GM23338 (cell line): ENCODE measurements around the gene MYO1D. TPM values are rescaled to one million over a fixed set of nuclear protein-coding genes. Genes with fewer than 3 reads are reported as not detected.

Source experiments
- ATAC-seq: fragments of 200-7000 bp; cut with Tn5 transposase; 3 replicates; pipeline ENCODE4 v1.9.1; 2020
- DNase-seq: peaks from one replicate; pipeline ENCODE4 v3.0.0-alpha.2; 2015; ENCODE audit warnings: low spot score
- H2AFZ ChIP-seq: fragments of 200-600 bp; sonication (generic); 2 replicates; pipeline ENCODE4 v1.8.0; 2016; ENCODE audit warnings: antibody characterized with exemption, mild to moderate bottlenecking, moderate library complexity
- H3F3A ChIP-seq: fragments of 200-600 bp; sonication (generic); replicated peaks from 2 replicates; pipeline ENCODE4 v1.8.0; 2017; ENCODE audit warnings: antibody characterized with exemption, mixed run types, low read depth
- H3K27ac ChIP-seq: fragments of 200-600 bp; sonication (generic); 2 replicates; pipeline ENCODE4 v1.6.1; 2016; ENCODE audit warnings: low read depth
- H3K27me3 ChIP-seq: fragments of 200-600 bp; sonication (generic); 2 replicates; pipeline ENCODE4 v1.8.0; 2016; ENCODE audit warnings: mild to moderate bottlenecking, mixed run types, moderate library complexity; ENCODE audit not compliant: insufficient read depth
- H3K36me3 ChIP-seq: fragments of 200-600 bp; sonication (generic); 2 replicates; pipeline ENCODE4 v1.8.0; 2016; ENCODE audit warnings: mild to moderate bottlenecking; ENCODE audit not compliant: insufficient read depth
- H3K4me1 ChIP-seq: fragments of 200-600 bp; sonication (generic); 2 replicates; pipeline ENCODE4 v1.8.0; 2016; ENCODE audit warnings: mild to moderate bottlenecking, moderate library complexity; ENCODE audit not compliant: insufficient read depth
- H3K4me2 ChIP-seq: fragments of 200-600 bp; sonication (generic); 2 replicates; pipeline ENCODE4 v1.7.1; 2017; ENCODE audit warnings: mixed run types
- H3K4me3 ChIP-seq: fragments of 200-600 bp; sonication (generic); 2 replicates; pipeline ENCODE4 v1.6.1; 2016; ENCODE audit warnings: mixed run types
- H3K79me2 ChIP-seq: fragments of 200-600 bp; sonication (generic); replicated peaks from 2 replicates; pipeline ENCODE4 v1.8.0; 2017; ENCODE audit warnings: mild to moderate bottlenecking; ENCODE audit not compliant: insufficient read depth
- H3K9me2 ChIP-seq: fragments of 200-600 bp; sonication (generic); 2 replicates; pipeline ENCODE4 v1.8.0; 2017; ENCODE audit not compliant: insufficient read depth
- H4K20me1 ChIP-seq: fragments of 200-600 bp; sonication (generic); replicated peaks from 2 replicates; pipeline ENCODE4 v1.8.0; 2017; ENCODE audit warnings: mild to moderate bottlenecking; ENCODE audit not compliant: insufficient read depth
- H3K27ac Mint-ChIP-seq: 2 replicates; pipeline ENCODE4 v1.8.0; 2020; ENCODE audit warnings: inconsistent platforms, mild to moderate bottlenecking, moderate library complexity, mixed read lengths
- H3K27me3 Mint-ChIP-seq: 3 replicates; pipeline ENCODE4 v1.8.0; 2022; ENCODE audit warnings: low read depth, mild to moderate bottlenecking, moderate library complexity, mixed read lengths, inconsistent platforms; ENCODE audit not compliant: insufficient read depth, poor library complexity
- H3K36me3 Mint-ChIP-seq: 3 replicates; pipeline ENCODE4 v1.8.0; 2021; ENCODE audit warnings: low read depth, mild to moderate bottlenecking, inconsistent platforms, moderate library complexity, mixed read lengths
- H3K4me1 Mint-ChIP-seq: 3 replicates; pipeline ENCODE4 v1.8.0; 2020; ENCODE audit warnings: mild to moderate bottlenecking, inconsistent platforms, mixed read lengths
- H3K4me3 Mint-ChIP-seq: 3 replicates; pipeline ENCODE4 v1.8.0; 2021; ENCODE audit warnings: moderate library complexity, mild to moderate bottlenecking, inconsistent platforms, mixed read lengths
- H3K9me3 Mint-ChIP-seq: 3 replicates; pipeline ENCODE4 v1.8.0; 2020; ENCODE audit warnings: moderate library complexity, mild to moderate bottlenecking, inconsistent platforms, mixed read lengths
- CREB1 ChIP-seq: fragments of 250-450 bp; sonication (Bioruptor Pico); IDR thresholded peaks from 2 replicates; pipeline ENCODE4 v1.5.0; 2020; ENCODE audit warnings: low read depth, mild to moderate bottlenecking, moderate library complexity
- ETS1 ChIP-seq: IDR thresholded peaks from 2 replicates; pipeline ENCODE4 v1.6.1; 2016; ENCODE audit warnings: antibody characterized with exemption
- EZH2 ChIP-seq: fragments of 200-600 bp; sonication (generic); IDR thresholded peaks from one replicate; pipeline ENCODE4 v1.8.0; 2017; ENCODE audit warnings: antibody characterized with exemption, mild to moderate bottlenecking, low read depth; ENCODE audit not compliant: unreplicated experiment
- EZH2phosphoT487 ChIP-seq: fragments of 200-600 bp; sonication (generic); IDR thresholded peaks from one replicate; pipeline ENCODE4 v1.8.1; 2018; ENCODE audit warnings: antibody characterized with exemption; ENCODE audit not compliant: unreplicated experiment
- JUNB ChIP-seq: IDR thresholded peaks from one replicate; pipeline ENCODE4 v1.6.1; 2016; ENCODE audit warnings: antibody characterized with exemption; ENCODE audit not compliant: unreplicated experiment
- POLR2AphosphoS5 ChIP-seq: IDR thresholded peaks from 2 replicates; pipeline ENCODE4 v1.6.1; 2016; ENCODE audit warnings: antibody characterized with exemption, low read depth
- STAT1 ChIP-seq: IDR thresholded peaks from one replicate; pipeline ENCODE4 v1.6.1; 2016; ENCODE audit warnings: antibody characterized with exemption; ENCODE audit not compliant: unreplicated experiment
- ZNF114 ChIP-seq: fragments of 250-450 bp; sonication (Bioruptor Pico); IDR thresholded peaks from 2 replicates; pipeline ENCODE4 v1.5.0; 2020; ENCODE audit warnings: mild to moderate bottlenecking, moderate library complexity
- polyA plus RNA-seq: library from polyadenylated mRNA; unstranded; fragments of >200 nt; fragmentation: Nextera tagmentation; extraction: Ambion mirVana; gene quantifications from 2 replicates; pipeline ENCODE4 v1.2.1, GENCODE V29; 2016
- total RNA-seq: library from RNA; depleted of rRNA; stranded (reverse); fragments of >200 nt; shearing (Covaris generic); gene quantifications from 2 replicates; pipeline ENCODE4 v1.2.3, GENCODE V29; 2014
- TF ChIP-seq, protein P1 (sequence below): fragments of 250-450 bp; sonication (Bioruptor Pico); IDR thresholded peaks from 2 replicates; pipeline ENCODE4 v1.5.0; 2020; ENCODE audit warnings: mild to moderate bottlenecking, moderate library complexity

The MYO1D gene
- total and polyA plus RNA-seq, 2 experiments from 2014 or later: 8.6 to 28.6 TPM

DNA sequence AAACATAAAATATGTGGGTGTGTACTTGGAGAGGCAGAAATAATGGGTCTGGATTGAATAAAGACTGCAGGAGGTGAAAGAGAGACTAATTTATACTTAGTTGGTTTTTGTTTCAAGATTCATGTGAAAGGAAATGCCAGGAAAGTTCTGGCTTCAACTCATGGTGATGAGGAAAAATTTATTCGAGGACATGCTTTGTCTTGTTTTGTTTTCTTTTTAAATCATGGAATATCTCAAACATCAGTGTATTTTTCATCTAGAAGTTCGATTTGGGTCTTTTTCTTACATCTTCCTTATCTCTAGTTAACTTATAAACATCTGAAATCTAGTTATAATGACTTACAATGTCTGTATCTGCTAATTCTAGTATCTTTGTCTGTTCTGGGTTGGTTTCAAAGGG lies 275.1 kb downstream of the MYO1D start:
- Mint-ChIP-seq H3K9me3 (peaks cover 11% of the 10 kb centered on the region; the same call in 2 of the 3 replicates), H3K27ac (no peak overlapping the region), H3K4me1 (peaks cover 7% of the 10 kb centered on the region; the same call in 2 of the 3 replicates), H3K4me3 (no peak overlapping the region), H3K36me3 (peaks cover 11% of the 10 kb centered on the region; the same call in 2 of the 3 replicates), H3K27me3 (no peaks in the 10 kb centered on the region)
- Histone ChIP-seq H3K27ac (no peak overlapping the region), H3K9me2 (no peaks in the 10 kb centered on the region), H3K79me2 (no peaks in the 10 kb centered on the region), H3K4me1 (peaks cover 8% of the 10 kb centered on the region; the same call in 1 of the 2 replicates), H3K27me3 (no peaks in the 10 kb centered on the region), H4K20me1 (no peaks in the 10 kb centered on the region), H3K4me2 (no peak overlapping the region), H3K4me3 (no peak overlapping the region), H3K36me3 (no peaks in the 10 kb centered on the region), H3F3A (no peaks in the 10 kb centered on the region), H2AFZ (no peak overlapping the region)
- no peak for ATAC-seq
- no peak for DNase-seq
- TF ChIP-seq, protein P1, sequence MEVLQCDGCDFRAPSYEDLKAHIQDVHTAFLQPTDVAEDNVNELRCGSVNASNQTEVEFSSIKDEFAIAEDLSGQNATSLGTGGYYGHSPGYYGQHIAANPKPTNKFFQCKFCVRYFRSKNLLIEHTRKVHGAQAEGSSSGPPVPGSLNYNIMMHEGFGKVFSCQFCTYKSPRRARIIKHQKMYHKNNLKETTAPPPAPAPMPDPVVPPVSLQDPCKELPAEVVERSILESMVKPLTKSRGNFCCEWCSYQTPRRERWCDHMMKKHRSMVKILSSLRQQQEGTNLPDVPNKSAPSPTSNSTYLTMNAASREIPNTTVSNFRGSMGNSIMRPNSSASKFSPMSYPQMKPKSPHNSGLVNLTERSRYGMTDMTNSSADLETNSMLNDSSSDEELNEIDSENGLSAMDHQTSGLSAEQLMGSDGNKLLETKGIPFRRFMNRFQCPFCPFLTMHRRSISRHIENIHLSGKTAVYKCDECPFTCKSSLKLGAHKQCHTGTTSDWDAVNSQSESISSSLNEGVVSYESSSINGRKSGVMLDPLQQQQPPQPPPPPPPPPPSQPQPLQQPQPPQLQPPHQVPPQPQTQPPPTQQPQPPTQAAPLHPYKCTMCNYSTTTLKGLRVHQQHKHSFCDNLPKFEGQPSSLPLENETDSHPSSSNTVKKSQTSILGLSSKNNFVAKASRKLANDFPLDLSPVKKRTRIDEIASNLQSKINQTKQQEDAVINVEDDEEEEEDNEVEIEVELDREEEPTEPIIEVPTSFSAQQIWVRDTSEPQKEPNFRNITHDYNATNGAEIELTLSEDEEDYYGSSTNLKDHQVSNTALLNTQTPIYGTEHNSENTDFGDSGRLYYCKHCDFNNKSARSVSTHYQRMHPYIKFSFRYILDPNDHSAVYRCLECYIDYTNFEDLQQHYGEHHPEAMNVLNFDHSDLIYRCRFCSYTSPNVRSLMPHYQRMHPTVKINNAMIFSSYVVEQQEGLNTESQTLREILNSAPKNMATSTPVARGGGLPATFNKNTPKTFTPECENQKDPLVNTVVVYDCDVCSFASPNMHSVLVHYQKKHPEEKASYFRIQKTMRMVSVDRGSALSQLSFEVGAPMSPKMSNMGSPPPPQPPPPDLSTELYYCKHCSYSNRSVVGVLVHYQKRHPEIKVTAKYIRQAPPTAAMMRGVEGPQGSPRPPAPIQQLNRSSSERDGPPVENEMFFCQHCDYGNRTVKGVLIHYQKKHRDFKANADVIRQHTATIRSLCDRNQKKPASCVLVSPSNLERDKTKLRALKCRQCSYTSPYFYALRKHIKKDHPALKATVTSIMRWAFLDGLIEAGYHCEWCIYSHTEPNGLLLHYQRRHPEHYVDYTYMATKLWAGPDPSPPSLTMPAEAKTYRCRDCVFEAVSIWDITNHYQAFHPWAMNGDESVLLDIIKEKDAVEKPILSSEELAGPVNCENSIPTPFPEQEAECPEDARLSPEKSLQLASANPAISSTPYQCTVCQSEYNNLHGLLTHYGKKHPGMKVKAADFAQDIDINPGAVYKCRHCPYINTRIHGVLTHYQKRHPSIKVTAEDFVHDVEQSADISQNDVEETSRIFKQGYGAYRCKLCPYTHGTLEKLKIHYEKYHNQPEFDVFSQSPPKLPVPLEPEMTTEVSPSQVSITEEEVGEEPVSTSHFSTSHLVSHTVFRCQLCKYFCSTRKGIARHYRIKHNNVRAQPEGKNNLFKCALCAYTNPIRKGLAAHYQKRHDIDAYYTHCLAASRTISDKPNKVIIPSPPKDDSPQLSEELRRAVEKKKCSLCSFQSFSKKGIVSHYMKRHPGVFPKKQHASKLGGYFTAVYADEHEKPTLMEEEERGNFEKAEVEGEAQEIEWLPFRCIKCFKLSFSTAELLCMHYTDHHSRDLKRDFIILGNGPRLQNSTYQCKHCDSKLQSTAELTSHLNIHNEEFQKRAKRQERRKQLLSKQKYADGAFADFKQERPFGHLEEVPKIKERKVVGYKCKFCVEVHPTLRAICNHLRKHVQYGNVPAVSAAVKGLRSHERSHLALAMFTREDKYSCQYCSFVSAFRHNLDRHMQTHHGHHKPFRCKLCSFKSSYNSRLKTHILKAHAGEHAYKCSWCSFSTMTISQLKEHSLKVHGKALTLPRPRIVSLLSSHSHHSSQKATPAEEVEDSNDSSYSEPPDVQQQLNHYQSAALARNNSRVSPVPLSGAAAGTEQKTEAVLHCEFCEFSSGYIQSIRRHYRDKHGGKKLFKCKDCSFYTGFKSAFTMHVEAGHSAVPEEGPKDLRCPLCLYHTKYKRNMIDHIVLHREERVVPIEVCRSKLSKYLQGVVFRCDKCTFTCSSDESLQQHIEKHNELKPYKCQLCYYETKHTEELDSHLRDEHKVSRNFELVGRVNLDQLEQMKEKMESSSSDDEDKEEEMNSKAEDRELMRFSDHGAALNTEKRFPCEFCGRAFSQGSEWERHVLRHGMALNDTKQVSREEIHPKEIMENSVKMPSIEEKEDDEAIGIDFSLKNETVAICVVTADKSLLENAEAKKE (CRISPR knock-in tag): no peak
- TF ChIP-seq EZH2 (no peak), STAT1 (no peak), ETS1 (no peak), JUNB (no peak), POLR2AphosphoS5 (no peak), ZNF114 (CRISPR knock-in tag) (no peak), CREB1 (CRISPR knock-in tag) (no peak), EZH2phosphoT487 (no peak)
